ENCODE measurements around the gene NUP214. TPM values are rescaled to one million over a fixed set of nuclear protein-coding genes. Genes with fewer than 3 reads are reported as not detected.

Gene NUP214
- total RNA-seq, 2 experiments from 2014 or later, result 19.7 to 69.6 TPM

GRCh38 chr9:131237931-131238401, 112.6 kb downstream of the NUP214 start:
- ChIA-PET POLR2A (interaction anchor here (0.6 kb wide), 1 partner anchor 90 kb away, joined by 3 read pairs; no protein-coding TSS in a partner anchor), CTCF (ENCODE audit: unreplicated experiment) (interaction anchor here (0.5 kb wide), 1 partner anchor 227 kb away, joined by 3 read pairs; no protein-coding TSS in a partner anchor)
- Histone ChIP-seq H3K4me3 (ENCODE audit: low read depth, low read length, poor library complexity, severe bottlenecking) (no peak overlapping the region), H3K4me2 (ENCODE audit: low read length) (peak overlapping the region; percentile 13; the same call in 1 of the 2 replicates), H3K36me3 (ENCODE audit: insufficient read depth, low read length) (peaks cover 18% of the 10 kb centered on the region), H3K9me3 (ENCODE audit: low read length) (no peaks in the 10 kb centered on the region), H4K20me1 (ENCODE audit: insufficient read depth, low read length) (no peaks in the 10 kb centered on the region), H3K9me2 (ENCODE audit: insufficient read depth, low read length) (no peaks in the 10 kb centered on the region), H3K4me1 (ENCODE audit: insufficient read depth, low read length, poor library complexity, severe bottlenecking) (peaks cover 9% of the 10 kb centered on the region), H3K27ac (ENCODE audit: low read depth, low read length, poor library complexity, severe bottlenecking) (no peak overlapping the region), H3K79me2 (ENCODE audit: insufficient read depth, low read depth, low read length) (no peaks in the 10 kb centered on the region), H2AFZ (ENCODE audit: low read length) (peak overlapping the region; percentile 30; the same call in 1 of the 2 replicates)
- BruUV-seq (replicated peaks), result no TSS peak
- TF ChIP-seq CTCF (conservative IDR thresholded peaks at IDR 0.05; ENCODE audit: low read length) (no peak), EZH2phosphoT487 (IDR thresholded peaks at IDR 0.05; ENCODE audit: borderline replicate concordance, low read depth, low read length) (no peak)
- intact Hi-C loops (cut with micrococcal nuclease; ENCODE audit: unreplicated experiment), result no loop called here
- peak; percentile 60 for DNase-seq (ENCODE audit: low spot score)

DNA sequence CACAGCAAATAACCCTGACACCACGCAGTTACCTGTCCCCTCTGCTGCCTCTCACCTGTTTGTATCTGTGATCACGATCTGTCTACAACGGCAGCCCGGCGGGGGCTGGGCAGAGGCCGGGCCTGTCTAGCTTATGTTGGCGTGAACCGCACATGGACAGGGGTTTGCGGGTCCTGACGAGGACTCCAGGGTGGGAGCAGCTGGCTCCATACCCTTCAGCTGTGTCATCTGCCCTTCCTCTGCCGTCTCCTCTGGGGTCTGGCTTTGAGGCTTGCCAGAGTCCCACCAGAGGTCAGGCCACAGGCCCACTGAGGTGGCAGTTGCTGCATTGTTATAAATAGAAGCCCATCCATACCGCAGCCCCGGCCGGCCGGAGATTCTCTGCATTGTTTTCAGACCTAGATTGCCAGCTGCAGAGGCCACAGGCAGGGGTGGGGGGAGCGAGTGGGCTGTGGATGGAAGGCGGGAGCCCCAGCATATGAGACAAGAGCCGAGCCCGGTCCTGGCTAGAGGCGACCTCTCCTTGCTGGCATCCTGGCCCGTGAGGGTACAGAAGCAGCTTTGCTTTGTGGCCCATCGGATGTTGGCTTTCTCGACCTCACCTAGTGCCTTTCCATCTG, 113.1 kb downstream of the NUP214 start:
- Histone ChIP-seq H3K4me2 (ENCODE audit: low read length) (peak overlapping the region; percentile 13; the same call in 1 of the 2 replicates), H4K20me1 (ENCODE audit: insufficient read depth, low read length) (no peaks in the 10 kb centered on the region), H3K4me3 (ENCODE audit: low read depth, low read length, poor library complexity, severe bottlenecking) (no peak overlapping the region), H3K36me3 (ENCODE audit: insufficient read depth, low read length) (peaks cover 15% of the 10 kb centered on the region), H3K9me2 (ENCODE audit: insufficient read depth, low read length) (no peaks in the 10 kb centered on the region), H3K4me1 (ENCODE audit: insufficient read depth, low read length, poor library complexity, severe bottlenecking) (peaks cover 9% of the 10 kb centered on the region), H3K27ac (ENCODE audit: low read depth, low read length, poor library complexity, severe bottlenecking) (no peak overlapping the region), H3K9me3 (ENCODE audit: low read length) (no peaks in the 10 kb centered on the region), H3K79me2 (ENCODE audit: insufficient read depth, low read depth, low read length) (no peaks in the 10 kb centered on the region), H2AFZ (ENCODE audit: low read length) (peak overlapping the region; percentile 30; the same call in 1 of the 2 replicates)
- ChIA-PET POLR2A (no interaction called here), CTCF (ENCODE audit: unreplicated experiment) (interaction anchor here (0.5 kb wide), 1 partner anchor 228 kb away, joined by 3 read pairs; no protein-coding TSS in a partner anchor)
- no TSS peak for BruUV-seq (replicated peaks)
- TF ChIP-seq CTCF (conservative IDR thresholded peaks at IDR 0.05; ENCODE audit: low read length), result no peak
- no peak for TF ChIP-seq EZH2phosphoT487 (IDR thresholded peaks at IDR 0.05; ENCODE audit: borderline replicate concordance, low read depth, low read length)
- intact Hi-C loops (cut with micrococcal nuclease; ENCODE audit: unreplicated experiment), result no loop called here
- no peak for DNase-seq (ENCODE audit: low spot score)

Measured in OCI-LY7 (cell line).